ENCODE data around the gene TMEM74B.

Gene TMEM74B

DNA sequence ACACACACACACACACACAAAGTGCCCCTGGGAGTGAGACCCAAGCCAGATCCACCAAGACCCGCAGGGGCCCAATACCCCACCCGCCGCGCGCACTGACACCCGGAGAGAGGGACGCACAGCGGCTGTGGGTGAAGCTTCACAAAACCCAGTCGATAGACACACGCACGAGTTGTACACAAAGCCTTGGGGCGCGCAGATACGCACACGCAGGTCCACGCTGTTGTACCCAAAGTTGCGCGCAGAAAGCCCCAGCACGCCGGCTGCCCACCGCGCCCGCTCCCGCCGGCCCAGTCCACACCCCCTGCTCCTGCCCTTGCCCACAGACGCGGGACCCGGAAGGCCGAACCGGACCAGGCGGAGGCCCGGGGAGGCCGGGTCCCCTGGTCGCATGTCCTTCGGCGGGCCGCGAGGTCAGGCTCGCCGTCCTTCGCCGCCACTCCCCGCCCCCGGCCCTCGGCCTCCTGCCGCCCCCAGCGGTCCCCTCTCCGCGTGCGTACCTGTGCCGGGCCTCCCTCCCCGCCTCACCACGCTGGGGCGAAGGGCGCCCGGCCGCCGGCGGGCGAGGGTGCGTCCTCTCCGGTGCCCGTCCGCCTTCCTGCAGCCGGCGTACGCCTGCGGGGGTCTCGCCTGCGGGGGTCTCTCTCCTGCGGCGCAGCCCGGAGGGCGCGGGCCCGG, at the start of gene TMEM74B:
Gene TMEM74B (minus strand): TSS at position 344 of the 678 bp plus-strand sequence. CDS start 1,180 bp downstream, outside the sequence.
- ATAC-seq (ENCODE audit: low read depth), result peak; percentile 26
- no peak for DNase-seq (ENCODE audit: low spot score)
- H3K27me3 ChIP-seq (ENCODE audit: insufficient read depth, poor library complexity, severe bottlenecking), result peaks cover 36% of the 10 kb centered on the region
- H3K36me3 ChIP-seq (ENCODE audit: low read depth), result no peaks in the 10 kb centered on the region
- no peaks in the 10 kb centered on the region for H3K4me1 ChIP-seq (ENCODE audit: insufficient read depth, poor library complexity, severe bottlenecking)
- H3K27ac ChIP-seq (ENCODE audit: poor library complexity, severe bottlenecking), result no peak within 1 kb of the TSS
- H3K4me3 ChIP-seq (ENCODE audit: severe bottlenecking), result peak within 1 kb of the TSS; percentile 26
- no peaks in the 10 kb centered on the region for H3K9me3 ChIP-seq (ENCODE audit: severe bottlenecking)
- TF ChIP-seq, protein P1, sequence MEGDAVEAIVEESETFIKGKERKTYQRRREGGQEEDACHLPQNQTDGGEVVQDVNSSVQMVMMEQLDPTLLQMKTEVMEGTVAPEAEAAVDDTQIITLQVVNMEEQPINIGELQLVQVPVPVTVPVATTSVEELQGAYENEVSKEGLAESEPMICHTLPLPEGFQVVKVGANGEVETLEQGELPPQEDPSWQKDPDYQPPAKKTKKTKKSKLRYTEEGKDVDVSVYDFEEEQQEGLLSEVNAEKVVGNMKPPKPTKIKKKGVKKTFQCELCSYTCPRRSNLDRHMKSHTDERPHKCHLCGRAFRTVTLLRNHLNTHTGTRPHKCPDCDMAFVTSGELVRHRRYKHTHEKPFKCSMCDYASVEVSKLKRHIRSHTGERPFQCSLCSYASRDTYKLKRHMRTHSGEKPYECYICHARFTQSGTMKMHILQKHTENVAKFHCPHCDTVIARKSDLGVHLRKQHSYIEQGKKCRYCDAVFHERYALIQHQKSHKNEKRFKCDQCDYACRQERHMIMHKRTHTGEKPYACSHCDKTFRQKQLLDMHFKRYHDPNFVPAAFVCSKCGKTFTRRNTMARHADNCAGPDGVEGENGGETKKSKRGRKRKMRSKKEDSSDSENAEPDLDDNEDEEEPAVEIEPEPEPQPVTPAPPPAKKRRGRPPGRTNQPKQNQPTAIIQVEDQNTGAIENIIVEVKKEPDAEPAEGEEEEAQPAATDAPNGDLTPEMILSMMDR (IDR thresholded peaks at IDR 0.05; ENCODE audit: poor library complexity, severe bottlenecking), result no peak

DNA sequence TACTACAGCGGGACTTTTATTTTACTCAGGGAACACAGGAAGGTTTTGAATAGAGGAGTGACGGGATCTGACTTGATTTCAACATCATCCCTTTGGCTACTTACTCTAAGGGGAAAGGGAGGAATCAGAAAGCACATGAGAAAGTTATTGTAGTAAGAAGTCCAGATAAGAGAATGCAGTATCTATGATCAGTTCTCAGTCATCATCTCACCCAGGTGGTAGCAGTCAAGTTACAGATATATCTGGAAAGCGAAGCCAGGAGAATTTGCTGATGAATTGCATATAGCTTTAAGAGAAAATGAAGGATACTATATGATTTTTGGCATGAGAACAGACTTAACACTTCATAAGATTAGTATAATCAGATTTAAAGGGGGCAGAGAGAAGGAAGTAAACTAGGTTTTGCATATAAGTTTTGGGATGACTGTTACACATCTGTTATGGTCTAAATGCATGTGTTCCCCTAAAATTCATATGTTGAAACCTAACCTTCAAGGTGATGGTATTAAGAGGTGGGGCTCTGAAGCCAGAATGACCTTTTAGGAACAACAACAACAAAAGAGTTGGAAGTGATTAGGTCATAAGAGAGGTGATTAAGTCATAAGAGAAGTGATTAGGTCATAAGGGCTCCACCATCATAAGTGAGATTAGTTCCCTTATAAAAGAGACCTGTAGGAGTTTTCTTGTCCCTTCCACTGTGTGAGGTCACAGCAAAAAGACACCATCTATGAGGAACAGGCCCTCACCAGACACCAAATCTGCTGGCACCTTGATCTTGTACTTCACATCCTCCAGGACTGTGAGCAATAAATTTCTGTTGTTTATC, 47.7 kb upstream of the TMEM74B start:
- Histone ChIP-seq H3K27ac (ENCODE audit: poor library complexity, severe bottlenecking) (no peak overlapping the region), H3K27me3 (ENCODE audit: insufficient read depth, poor library complexity, severe bottlenecking) (peaks cover 48% of the 10 kb centered on the region)

DNA sequence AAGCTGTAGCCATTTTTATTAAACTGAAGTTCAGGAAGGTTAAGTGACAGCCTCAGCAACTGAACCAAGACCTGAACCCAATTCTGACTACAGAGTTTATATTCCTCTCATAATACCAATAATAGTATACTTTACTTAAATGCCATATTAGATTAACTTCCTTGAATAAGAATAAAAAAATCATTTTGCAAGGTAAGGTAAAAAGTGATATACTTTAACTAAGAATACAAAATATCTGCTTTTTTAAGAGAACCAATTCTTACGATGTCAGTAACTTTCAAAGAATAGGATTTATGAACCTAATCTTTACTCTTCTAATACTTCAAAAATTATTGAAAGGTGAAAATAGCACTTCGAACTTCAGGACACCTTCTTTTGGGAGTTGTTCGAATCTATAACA, 44.8 kb upstream of the TMEM74B start:
- H3K4me1 ChIP-seq (ENCODE audit: insufficient read depth, poor library complexity, severe bottlenecking), result no peaks in the 10 kb centered on the region
- TF ChIP-seq, protein P1 (IDR thresholded peaks at IDR 0.05; ENCODE audit: poor library complexity, severe bottlenecking), result no peak
- H3K27me3 ChIP-seq (ENCODE audit: insufficient read depth, poor library complexity, severe bottlenecking), result peaks cover 48% of the 10 kb centered on the region
- ATAC-seq (ENCODE audit: low read depth), result no peak
- H3K9me3 ChIP-seq (ENCODE audit: severe bottlenecking), result no peaks in the 10 kb centered on the region
- H3K4me3 ChIP-seq (ENCODE audit: severe bottlenecking), result no peak overlapping the region
- DNase-seq (ENCODE audit: low spot score), result no peak
- H3K27ac ChIP-seq (ENCODE audit: poor library complexity, severe bottlenecking), result no peak overlapping the region
- H3K36me3 ChIP-seq (ENCODE audit: low read depth), result no peaks in the 10 kb centered on the region

More for the DNA sequence above, 47.7 kb upstream of the TMEM74B start:
- Histone ChIP-seq H3K9me3 (ENCODE audit: severe bottlenecking) (no peaks in the 10 kb centered on the region), H3K36me3 (ENCODE audit: low read depth) (no peaks in the 10 kb centered on the region), H3K4me1 (ENCODE audit: insufficient read depth, poor library complexity, severe bottlenecking) (no peaks in the 10 kb centered on the region), H3K4me3 (ENCODE audit: severe bottlenecking) (no peak overlapping the region)
- DNase-seq (ENCODE audit: low spot score), result no peak
- ATAC-seq (ENCODE audit: low read depth), result no peak
- TF ChIP-seq, protein P1 (IDR thresholded peaks at IDR 0.05; ENCODE audit: poor library complexity, severe bottlenecking), result no peak

DNA sequence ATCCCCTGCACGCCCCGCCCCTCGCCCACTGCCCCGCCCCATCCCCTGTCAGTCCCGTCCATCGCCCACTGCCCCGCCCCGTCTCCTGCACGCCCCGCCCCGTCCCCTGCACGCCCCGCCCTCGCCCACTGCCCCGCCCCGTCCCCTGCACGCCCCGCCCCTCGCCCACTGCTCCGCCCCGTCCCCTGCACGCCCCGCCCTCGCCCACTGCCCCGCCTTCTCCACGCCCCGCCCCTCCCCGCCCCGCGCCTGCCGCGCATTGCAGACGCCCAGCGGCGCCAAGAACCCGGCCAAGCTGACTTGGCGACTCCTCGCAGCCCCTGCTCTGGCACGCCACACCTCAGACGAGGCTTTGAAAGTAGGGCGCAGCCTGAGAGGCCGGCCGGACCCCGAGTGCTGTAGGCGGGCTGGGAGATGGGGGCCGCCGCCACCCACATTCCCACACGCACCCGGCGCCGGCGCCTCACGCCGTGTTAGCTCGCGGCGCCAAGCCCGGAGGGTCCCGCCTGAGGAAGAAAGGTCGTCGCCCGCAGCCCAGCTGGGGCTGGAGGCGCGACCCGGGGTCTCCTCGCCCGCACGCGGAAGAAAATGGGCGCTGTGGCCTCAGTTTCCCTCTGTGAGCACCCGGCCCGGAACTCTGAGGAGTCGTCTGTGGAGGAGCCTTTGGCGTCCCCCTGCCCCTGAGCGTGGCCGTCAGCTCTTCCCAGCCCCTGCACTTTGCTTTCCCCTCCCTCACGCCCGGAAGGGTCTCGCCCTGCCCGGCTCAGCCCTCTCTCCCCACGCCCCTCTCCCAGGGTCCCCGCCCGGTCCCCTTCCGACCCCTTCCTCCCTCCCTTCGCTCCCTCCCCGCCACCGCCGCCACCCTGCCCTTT, 41.2 kb upstream of the TMEM74B start, which contains the start of gene RAD21L1:
Gene RAD21L1 (plus strand): TSS at position 262 of the 872 bp plus-strand sequence. CDS start 2,410 bp downstream, outside the sequence.
- DNase-seq (ENCODE audit: low spot score), result peak; percentile 90
- TF ChIP-seq, protein P1 (IDR thresholded peaks at IDR 0.05; ENCODE audit: poor library complexity, severe bottlenecking), result no peak
- H3K36me3 ChIP-seq (ENCODE audit: low read depth), result no peaks in the 10 kb centered on the region
- no peaks in the 10 kb centered on the region for H3K4me1 ChIP-seq (ENCODE audit: insufficient read depth, poor library complexity, severe bottlenecking)
- no peaks in the 10 kb centered on the region for H3K9me3 ChIP-seq (ENCODE audit: severe bottlenecking)
- peak; percentile 64 for ATAC-seq (ENCODE audit: low read depth)
- peaks cover 41% of the 10 kb centered on the region for H3K27me3 ChIP-seq (ENCODE audit: insufficient read depth, poor library complexity, severe bottlenecking)
- peak within 1 kb of the TSS; percentile 46 for H3K4me3 ChIP-seq (ENCODE audit: severe bottlenecking)
- no peak within 1 kb of the TSS for H3K27ac ChIP-seq (ENCODE audit: poor library complexity, severe bottlenecking)
